SU-DHL-6 (cell line): ENCODE measurements around the gene LYL1.

Experiments used
- CTCF ChIP-seq: fragments of 200-600 bp; sonication (generic); IDR thresholded peaks from one replicate; pipeline ENCODE4 v1.5.1; 2017; ENCODE audit warnings: antibody characterized with exemption, mild to moderate bottlenecking, low read length, moderate library complexity; ENCODE audit not compliant: insufficient read depth, poor library complexity, severe bottlenecking
- EZH2phosphoT487 ChIP-seq: fragments of 200-600 bp; sonication (generic), shearing (Covaris generic); conservative IDR thresholded peaks from 2 replicates; pipeline ENCODE4 v1.6.1; 2018; ENCODE audit warnings: mild to moderate bottlenecking, antibody characterized with exemption, low read length, moderate library complexity, mixed read lengths

DNA sequence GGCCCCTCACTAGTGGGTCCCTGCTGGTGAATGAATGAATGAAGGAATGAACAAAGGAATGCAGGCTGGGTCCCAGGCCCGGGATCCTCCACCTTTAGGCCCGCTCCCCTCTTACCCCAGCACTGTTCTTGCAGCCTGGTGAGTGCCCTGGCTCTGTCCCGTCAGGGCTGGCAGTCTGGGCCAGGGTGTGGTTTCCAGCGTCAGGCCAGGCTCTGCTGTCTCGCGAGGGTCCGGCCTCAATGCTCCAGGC lies 317 bp downstream of the LYL1 start:
- TF ChIP-seq CTCF: no peak
- TF ChIP-seq EZH2phosphoT487: no peak
